Measurements from ENCODE around the gene NCAM2.

NCAM2 gene

GRCh38 chr21:21188513-21189195 is 190.4 kb downstream of the NCAM2 start:
- no peaks in the 10 kb centered on the region for H4K20me1 ChIP-seq (ENCODE audit: insufficient read depth, low read length, poor library complexity, severe bottlenecking)
- H3K79me2 ChIP-seq (ENCODE audit: insufficient read depth, low read length): no peaks in the 10 kb centered on the region
- no peak overlapping the region for H3K4me2 ChIP-seq (ENCODE audit: low read depth, low read length, poor library complexity, severe bottlenecking)
- no peak overlapping the region for H3K4me3 ChIP-seq (ENCODE audit: low read length, poor library complexity, severe bottlenecking)
- H3K9ac ChIP-seq (ENCODE audit: low read depth, low read length, poor library complexity, severe bottlenecking): no peak overlapping the region
- no peaks in the 10 kb centered on the region for H3K9me2 ChIP-seq (replicated peaks; ENCODE audit: low read depth, low read length)
- no peaks in the 10 kb centered on the region for H3K27me3 ChIP-seq (ENCODE audit: insufficient read depth, low read length, poor library complexity, severe bottlenecking)
- no peaks in the 10 kb centered on the region for H3F3A ChIP-seq (ENCODE audit: low read depth)
- H3K36me3 ChIP-seq (ENCODE audit: insufficient read depth, low read length): no peaks in the 10 kb centered on the region
- TF ChIP-seq CTCF (conservative IDR thresholded peaks at IDR 0.05; ENCODE audit: low read length) (no peak), EZH2phosphoT487 (IDR thresholded peaks at IDR 0.05; ENCODE audit: borderline replicate concordance) (no peak)
- no peak overlapping the region for H2AFZ ChIP-seq (ENCODE audit: low read length)
- no peaks in the 10 kb centered on the region for H3K4me1 ChIP-seq (ENCODE audit: insufficient read depth, low read length, poor library complexity, severe bottlenecking)
- no peaks in the 10 kb centered on the region for H3K9me3 ChIP-seq (ENCODE audit: insufficient read depth, low read depth, low read length)

- H3K79me2 ChIP-seq (ENCODE audit: insufficient read depth, low read length): no peaks in the 10 kb centered on the region
- no peak overlapping the region for H3K9ac ChIP-seq (ENCODE audit: low read depth, low read length, poor library complexity, severe bottlenecking)
- H2AFZ ChIP-seq (ENCODE audit: low read length): no peak overlapping the region
- no peaks in the 10 kb centered on the region for H4K20me1 ChIP-seq (ENCODE audit: insufficient read depth, low read length, poor library complexity, severe bottlenecking)
- no peaks in the 10 kb centered on the region for H3K4me1 ChIP-seq (ENCODE audit: insufficient read depth, low read length, poor library complexity, severe bottlenecking)
- no peaks in the 10 kb centered on the region for H3K27me3 ChIP-seq (ENCODE audit: insufficient read depth, low read length, poor library complexity, severe bottlenecking)
- no peaks in the 10 kb centered on the region for H3K9me2 ChIP-seq (replicated peaks; ENCODE audit: low read depth, low read length)
- H3K4me3 ChIP-seq (ENCODE audit: low read length, poor library complexity, severe bottlenecking): no peak overlapping the region
- H3K4me2 ChIP-seq (ENCODE audit: low read depth, low read length, poor library complexity, severe bottlenecking): no peak overlapping the region
- H3K36me3 ChIP-seq (ENCODE audit: insufficient read depth, low read length): no peaks in the 10 kb centered on the region
- H3F3A ChIP-seq (ENCODE audit: low read depth): no peaks in the 10 kb centered on the region
- no peaks in the 10 kb centered on the region for H3K9me3 ChIP-seq (ENCODE audit: insufficient read depth, low read depth, low read length)
- TF ChIP-seq CTCF (conservative IDR thresholded peaks at IDR 0.05; ENCODE audit: low read length) (no peak), EZH2phosphoT487 (IDR thresholded peaks at IDR 0.05; ENCODE audit: borderline replicate concordance) (no peak)
Measured at GRCh38 chr21:21195417-21195943, 197.3 kb downstream of the NCAM2 start.

- no peaks in the 10 kb centered on the region for H3K79me2 ChIP-seq (ENCODE audit: insufficient read depth, low read length)
- H4K20me1 ChIP-seq (ENCODE audit: insufficient read depth, low read length, poor library complexity, severe bottlenecking): no peaks in the 10 kb centered on the region
- TF ChIP-seq CTCF (conservative IDR thresholded peaks at IDR 0.05; ENCODE audit: low read length) (no peak), EZH2phosphoT487 (IDR thresholded peaks at IDR 0.05; ENCODE audit: borderline replicate concordance) (no peak)
- no peak overlapping the region for H3K4me3 ChIP-seq (ENCODE audit: low read length, poor library complexity, severe bottlenecking)
- H3K4me2 ChIP-seq (ENCODE audit: low read depth, low read length, poor library complexity, severe bottlenecking): no peak overlapping the region
- H3K4me1 ChIP-seq (ENCODE audit: insufficient read depth, low read length, poor library complexity, severe bottlenecking): no peaks in the 10 kb centered on the region
- no peaks in the 10 kb centered on the region for H3F3A ChIP-seq (ENCODE audit: low read depth)
- no peaks in the 10 kb centered on the region for H3K9me3 ChIP-seq (ENCODE audit: insufficient read depth, low read depth, low read length)
- H3K27me3 ChIP-seq (ENCODE audit: insufficient read depth, low read length, poor library complexity, severe bottlenecking): no peaks in the 10 kb centered on the region
- no peaks in the 10 kb centered on the region for H3K9me2 ChIP-seq (replicated peaks; ENCODE audit: low read depth, low read length)
- no peaks in the 10 kb centered on the region for H3K36me3 ChIP-seq (ENCODE audit: insufficient read depth, low read length)
- no peak overlapping the region for H3K9ac ChIP-seq (ENCODE audit: low read depth, low read length, poor library complexity, severe bottlenecking)
- no peak overlapping the region for H2AFZ ChIP-seq (ENCODE audit: low read length)
Measured at GRCh38 chr21:21196087-21196486, 197.9 kb downstream of the NCAM2 start.

Data from Loucy (cell line).